ENCODE results near the gene PFKFB3.

PFKFB3 gene

GRCh38 chr10:6272126-6272525 is 69.4 kb downstream of the PFKFB3 start:
- no peak for TF ChIP-seq GATA3 (IDR thresholded peaks at IDR 0.05; ENCODE audit: low read depth, low read length)
- no peak for TF ChIP-seq GATA2 (IDR thresholded peaks at IDR 0.05; ENCODE audit: low read depth, low read length)

GRCh38 chr10:6273351-6273750 is 70.6 kb downstream of the PFKFB3 start:
- TF ChIP-seq GATA3 (IDR thresholded peaks at IDR 0.05; ENCODE audit: low read depth, low read length) (no peak), GATA2 (IDR thresholded peaks at IDR 0.05; ENCODE audit: low read depth, low read length) (no peak)

GRCh38 chr10:6274040-6274439 is 71.3 kb downstream of the PFKFB3 start:
- TF ChIP-seq GATA2 (IDR thresholded peaks at IDR 0.05; ENCODE audit: low read depth, low read length) (no peak), GATA3 (IDR thresholded peaks at IDR 0.05; ENCODE audit: low read depth, low read length) (no peak)

GRCh38 chr10:6274484-6274883 is 71.8 kb downstream of the PFKFB3 start:
- TF ChIP-seq GATA2 (IDR thresholded peaks at IDR 0.05; ENCODE audit: low read depth, low read length): no peak
- no peak for TF ChIP-seq GATA3 (IDR thresholded peaks at IDR 0.05; ENCODE audit: low read depth, low read length)

- TF ChIP-seq GATA3 (IDR thresholded peaks at IDR 0.05; ENCODE audit: low read depth, low read length) (no peak), GATA2 (IDR thresholded peaks at IDR 0.05; ENCODE audit: low read depth, low read length) (no peak)
These were observed 72.6 kb downstream of the PFKFB3 start for GRCh38 chr10:6275022-6275997.

- no peak for TF ChIP-seq GATA3 (IDR thresholded peaks at IDR 0.05; ENCODE audit: low read depth, low read length)
- TF ChIP-seq GATA2 (IDR thresholded peaks at IDR 0.05; ENCODE audit: low read depth, low read length): no peak
These were observed 73.6 kb downstream of the PFKFB3 start for GRCh38 chr10:6276356-6276755.

GRCh38 chr10:6278519-6279120 is 75.9 kb downstream of the PFKFB3 start:
- TF ChIP-seq GATA3 (IDR thresholded peaks at IDR 0.05; ENCODE audit: low read depth, low read length) (no peak), GATA2 (IDR thresholded peaks at IDR 0.05; ENCODE audit: low read depth, low read length) (no peak)

GRCh38 chr10:6279540-6280267 is 77.0 kb downstream of the PFKFB3 start:
- no peak for TF ChIP-seq GATA2 (IDR thresholded peaks at IDR 0.05; ENCODE audit: low read depth, low read length)
- TF ChIP-seq GATA3 (IDR thresholded peaks at IDR 0.05; ENCODE audit: low read depth, low read length): no peak

- TF ChIP-seq GATA3 (IDR thresholded peaks at IDR 0.05; ENCODE audit: low read depth, low read length) (no peak), GATA2 (IDR thresholded peaks at IDR 0.05; ENCODE audit: low read depth, low read length) (no peak)
These were observed 77.6 kb downstream of the PFKFB3 start for GRCh38 chr10:6280291-6280690.

GRCh38 chr10:6282454-6282958 is 79.8 kb downstream of the PFKFB3 start:
- TF ChIP-seq GATA2 (IDR thresholded peaks at IDR 0.05; ENCODE audit: low read depth, low read length): no peak
- TF ChIP-seq GATA3 (IDR thresholded peaks at IDR 0.05; ENCODE audit: low read depth, low read length): no peak

- no peak for TF ChIP-seq GATA3 (IDR thresholded peaks at IDR 0.05; ENCODE audit: low read depth, low read length)
- TF ChIP-seq GATA2 (IDR thresholded peaks at IDR 0.05; ENCODE audit: low read depth, low read length): no peak
These were observed 80.9 kb downstream of the PFKFB3 start for GRCh38 chr10:6283655-6284054.

- TF ChIP-seq GATA3 (IDR thresholded peaks at IDR 0.05; ENCODE audit: low read depth, low read length) (no peak), GATA2 (IDR thresholded peaks at IDR 0.05; ENCODE audit: low read depth, low read length) (no peak)
These were observed 90.0 kb downstream of the PFKFB3 start for GRCh38 chr10:6292741-6293151.

- no peak for TF ChIP-seq GATA3 (IDR thresholded peaks at IDR 0.05; ENCODE audit: low read depth, low read length)
- no peak for TF ChIP-seq GATA2 (IDR thresholded peaks at IDR 0.05; ENCODE audit: low read depth, low read length)
These were observed 94.1 kb downstream of the PFKFB3 start for GRCh38 chr10:6296828-6297251.

GRCh38 chr10:6297522-6297921 is 94.8 kb downstream of the PFKFB3 start:
- TF ChIP-seq GATA2 (IDR thresholded peaks at IDR 0.05; ENCODE audit: low read depth, low read length) (no peak), GATA3 (IDR thresholded peaks at IDR 0.05; ENCODE audit: low read depth, low read length) (no peak)
